HG03575 (cell line): ENCODE data around the gene EXOC8.

Experiments
- ATAC-seq: cut with Tn5 transposase; IDR thresholded peaks from one replicate; pipeline ENCODE4 v1.9.1; 2021; ENCODE audit not compliant: unreplicated experiment, insufficient number of reproducible peaks, low FRiP score; ENCODE audit errors: extremely low read depth

Gene EXOC8

GRCh38 chr1:231322880-231323530, 14.6 kb downstream of the EXOC8 start:
- ATAC-seq = no peak

GRCh38 chr1:231319080-231319479, 18.6 kb downstream of the EXOC8 start:
- ATAC-seq = no peak

GRCh38 chr1:231318568-231318967, 19.1 kb downstream of the EXOC8 start:
- ATAC-seq = no peak

- ATAC-seq = no peak
These were observed 19.7 kb downstream of the EXOC8 start for GRCh38 chr1:231318015-231318355.

GRCh38 chr1:231317306-231318014, 20.2 kb downstream of the EXOC8 start:
- ATAC-seq = no peak

- ATAC-seq = no peak
These were observed 21.8 kb downstream of the EXOC8 start for GRCh38 chr1:231315887-231316286.

- ATAC-seq = no peak
These were observed 24.0 kb downstream of the EXOC8 start for GRCh38 chr1:231313661-231314060.

- ATAC-seq = no peak
These were observed 25.2 kb downstream of the EXOC8 start for GRCh38 chr1:231312432-231312788.

GRCh38 chr1:231311720-231312431, 25.8 kb downstream of the EXOC8 start:
- no peak for ATAC-seq

- ATAC-seq = no peak
These were observed 27.2 kb downstream of the EXOC8 start for GRCh38 chr1:231310391-231310934.

- no peak for ATAC-seq
These were observed 35.7 kb downstream of the EXOC8 start for GRCh38 chr1:231301990-231302389.

- ATAC-seq = no peak
These were observed 41.7 kb downstream of the EXOC8 start for GRCh38 chr1:231295938-231296337.

- ATAC-seq = no peak
These were observed 51.0 kb downstream of the EXOC8 start for GRCh38 chr1:231286603-231287002.

- ATAC-seq = no peak
These were observed 53.2 kb downstream of the EXOC8 start for GRCh38 chr1:231284441-231284840.
